HG03432 (cell line): ENCODE data around the gene INVS.
"Not testable (repeated sequence)": the region's sequence is repeated elsewhere in the genome, so short reads cannot be mapped to it uniquely, and the experiment has no call there.

Experiments
- ATAC-seq: cut with Tn5 transposase; IDR thresholded peaks from one replicate; pipeline ENCODE4 v1.9.1; 2021; ENCODE audit warnings: mild to moderate bottlenecking, moderate library complexity; ENCODE audit not compliant: unreplicated experiment

INVS gene, protein sequence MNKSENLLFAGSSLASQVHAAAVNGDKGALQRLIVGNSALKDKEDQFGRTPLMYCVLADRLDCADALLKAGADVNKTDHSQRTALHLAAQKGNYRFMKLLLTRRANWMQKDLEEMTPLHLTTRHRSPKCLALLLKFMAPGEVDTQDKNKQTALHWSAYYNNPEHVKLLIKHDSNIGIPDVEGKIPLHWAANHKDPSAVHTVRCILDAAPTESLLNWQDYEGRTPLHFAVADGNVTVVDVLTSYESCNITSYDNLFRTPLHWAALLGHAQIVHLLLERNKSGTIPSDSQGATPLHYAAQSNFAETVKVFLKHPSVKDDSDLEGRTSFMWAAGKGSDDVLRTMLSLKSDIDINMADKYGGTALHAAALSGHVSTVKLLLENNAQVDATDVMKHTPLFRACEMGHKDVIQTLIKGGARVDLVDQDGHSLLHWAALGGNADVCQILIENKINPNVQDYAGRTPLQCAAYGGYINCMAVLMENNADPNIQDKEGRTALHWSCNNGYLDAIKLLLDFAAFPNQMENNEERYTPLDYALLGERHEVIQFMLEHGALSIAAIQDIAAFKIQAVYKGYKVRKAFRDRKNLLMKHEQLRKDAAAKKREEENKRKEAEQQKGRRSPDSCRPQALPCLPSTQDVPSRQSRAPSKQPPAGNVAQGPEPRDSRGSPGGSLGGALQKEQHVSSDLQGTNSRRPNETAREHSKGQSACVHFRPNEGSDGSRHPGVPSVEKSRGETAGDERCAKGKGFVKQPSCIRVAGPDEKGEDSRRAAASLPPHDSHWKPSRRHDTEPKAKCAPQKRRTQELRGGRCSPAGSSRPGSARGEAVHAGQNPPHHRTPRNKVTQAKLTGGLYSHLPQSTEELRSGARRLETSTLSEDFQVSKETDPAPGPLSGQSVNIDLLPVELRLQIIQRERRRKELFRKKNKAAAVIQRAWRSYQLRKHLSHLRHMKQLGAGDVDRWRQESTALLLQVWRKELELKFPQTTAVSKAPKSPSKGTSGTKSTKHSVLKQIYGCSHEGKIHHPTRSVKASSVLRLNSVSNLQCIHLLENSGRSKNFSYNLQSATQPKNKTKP

DNA sequence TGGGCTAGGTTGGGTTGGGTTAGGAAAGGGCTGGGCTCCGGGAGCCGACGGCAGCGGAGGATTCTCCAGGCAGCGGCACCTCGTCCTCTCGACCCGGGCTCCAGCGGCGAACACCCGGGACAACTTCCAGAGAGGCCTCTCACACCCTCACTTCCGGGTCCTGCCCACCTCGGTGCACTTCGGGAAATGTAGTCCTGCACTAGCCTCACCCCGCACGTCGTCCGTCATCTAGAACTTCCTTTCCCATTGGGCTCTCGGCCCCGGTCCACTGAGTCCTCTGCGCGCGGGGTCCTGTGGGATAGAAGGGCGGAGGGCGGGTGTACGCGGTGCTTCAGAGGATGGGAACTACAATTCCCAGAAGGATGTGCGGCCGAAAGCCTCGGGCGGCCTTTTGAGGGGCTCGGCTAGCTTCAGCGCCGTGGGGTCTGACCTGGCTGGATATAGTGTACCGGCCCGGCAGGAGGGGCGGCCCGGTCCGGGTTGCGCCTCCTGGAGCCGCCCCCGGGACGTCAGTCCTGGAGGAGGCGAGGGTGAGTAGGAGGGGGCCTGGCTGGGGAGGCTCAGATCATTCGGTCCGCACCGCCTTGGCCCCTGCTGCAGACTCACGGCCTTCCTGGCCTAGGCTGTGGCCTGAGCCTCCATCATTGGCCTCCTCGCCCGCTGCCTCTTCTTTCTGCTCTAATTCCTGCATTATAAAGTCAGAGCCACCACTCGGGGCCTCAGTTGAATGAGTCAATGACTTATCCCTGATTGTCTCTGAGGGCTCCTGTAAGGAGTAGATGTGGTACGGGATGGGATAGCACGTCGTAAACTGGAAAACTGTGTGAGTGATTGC lies at the start of gene INVS, which contains the start of gene ERP44:
INVS (plus strand) TSS at position 357 of the 835 bp plus-strand sequence. CDS start 5,279 bp downstream, outside the sequence.
ERP44 (minus strand) TSS at position 114 of the 835 bp plus-strand sequence. CDS start 160 bp downstream, outside the sequence.
- ATAC-seq = peak; percentile 96

DNA sequence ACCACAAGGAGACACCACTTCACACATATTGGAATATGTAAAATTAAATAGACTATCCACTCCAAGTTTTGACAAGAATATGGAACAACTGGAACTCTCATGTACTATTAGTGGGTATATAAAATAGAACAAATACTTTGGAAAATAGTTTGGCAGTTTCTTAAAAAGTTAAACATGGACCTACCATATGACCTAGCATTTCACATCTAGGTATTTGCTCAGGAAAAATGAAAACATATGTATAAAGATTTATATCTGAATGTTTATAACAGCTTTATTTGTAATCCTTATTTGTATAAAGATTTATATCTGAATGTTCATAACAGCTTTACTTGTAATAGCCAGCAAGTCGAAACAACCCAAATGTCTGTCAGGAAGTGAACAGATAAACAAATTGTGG lies 49.5 kb upstream of the INVS start:
- ATAC-seq = no peak

DNA sequence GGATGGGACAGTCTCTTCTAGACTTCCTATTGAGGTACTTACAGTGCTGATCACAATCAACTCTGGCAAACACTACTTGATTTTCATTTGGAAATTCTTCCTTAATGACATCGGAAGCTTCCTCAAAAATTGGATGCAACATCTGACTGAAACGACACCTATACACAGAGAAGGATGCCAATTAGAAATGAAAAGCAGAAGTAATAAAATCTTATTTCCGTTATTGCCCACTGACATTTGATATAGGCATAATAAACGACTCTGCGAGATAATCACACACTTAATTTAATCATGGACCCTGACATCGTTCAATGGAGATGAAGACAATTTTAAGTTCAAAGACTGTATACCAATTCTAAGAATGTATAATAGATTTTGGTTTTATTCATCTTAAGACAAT lies 46.7 kb upstream of the INVS start:
- ATAC-seq = no peak

- ATAC-seq = no peak
Measured at GRCh38 chr9:100056561-100056960, 42.5 kb upstream of the INVS start.

- ATAC-seq = no peak
Measured at GRCh38 chr9:100057624-100058023, 41.4 kb upstream of the INVS start.

GRCh38 chr9:100058699-100059579 lies 40.1 kb upstream of the INVS start:
- ATAC-seq = peak; percentile 85

DNA sequence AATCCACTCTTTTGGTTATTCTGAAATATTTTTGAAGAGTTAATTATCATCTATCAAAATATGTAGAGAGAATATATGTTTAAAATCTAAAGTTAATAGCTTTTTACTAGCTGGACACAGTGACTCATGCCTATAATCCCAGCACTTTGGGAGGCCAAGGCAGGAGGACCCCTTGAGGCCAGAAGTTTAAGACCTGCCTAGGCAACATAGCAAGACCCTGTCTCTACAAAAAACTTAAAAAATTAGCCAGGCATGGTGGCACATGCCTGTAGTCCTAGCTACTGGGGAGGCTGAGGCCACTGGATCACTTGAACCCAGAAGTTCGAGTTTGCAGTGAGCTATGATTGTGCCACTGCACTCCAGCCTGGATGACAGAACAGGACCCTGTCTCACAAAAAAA lies 36.4 kb upstream of the INVS start:
- not testable (repeated sequence) for ATAC-seq

GRCh38 chr9:100063185-100063584 lies 35.9 kb upstream of the INVS start:
- no peak for ATAC-seq

GRCh38 chr9:100064872-100065581 lies 34.0 kb upstream of the INVS start:
- ATAC-seq = no peak

- peak; percentile 90 for ATAC-seq
Measured at GRCh38 chr9:100066539-100066938, 32.5 kb upstream of the INVS start.

- not testable (repeated sequence) for ATAC-seq
Measured at GRCh38 chr9:100067990-100068389, 31.1 kb upstream of the INVS start.

- ATAC-seq = not testable (repeated sequence)
Measured at GRCh38 chr9:100069068-100069467, 30.0 kb upstream of the INVS start.

- no peak for ATAC-seq
Measured at GRCh38 chr9:100070104-100071041, 28.7 kb upstream of the INVS start.

DNA sequence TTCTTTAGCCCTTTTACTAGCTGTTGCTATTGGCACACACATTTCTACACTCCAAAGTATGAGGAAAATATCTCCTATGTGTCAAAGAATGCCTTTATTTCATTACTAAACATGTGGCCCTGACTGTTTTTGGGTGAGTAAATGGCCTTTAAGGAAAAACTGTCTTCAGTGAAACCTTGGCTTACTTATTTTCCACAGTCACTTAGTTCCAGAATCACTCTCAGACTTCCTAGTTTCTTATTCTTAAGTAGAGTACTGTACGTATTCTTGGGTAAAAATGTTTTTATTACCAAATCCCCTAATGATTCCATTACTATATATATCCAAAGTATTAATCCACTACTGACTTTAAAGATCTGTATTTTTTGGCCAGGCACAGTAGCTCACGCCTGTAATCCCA lies 27.8 kb upstream of the INVS start:
- ATAC-seq = no peak

GRCh38 chr9:100072805-100073204 lies 26.2 kb upstream of the INVS start:
- no peak for ATAC-seq

DNA sequence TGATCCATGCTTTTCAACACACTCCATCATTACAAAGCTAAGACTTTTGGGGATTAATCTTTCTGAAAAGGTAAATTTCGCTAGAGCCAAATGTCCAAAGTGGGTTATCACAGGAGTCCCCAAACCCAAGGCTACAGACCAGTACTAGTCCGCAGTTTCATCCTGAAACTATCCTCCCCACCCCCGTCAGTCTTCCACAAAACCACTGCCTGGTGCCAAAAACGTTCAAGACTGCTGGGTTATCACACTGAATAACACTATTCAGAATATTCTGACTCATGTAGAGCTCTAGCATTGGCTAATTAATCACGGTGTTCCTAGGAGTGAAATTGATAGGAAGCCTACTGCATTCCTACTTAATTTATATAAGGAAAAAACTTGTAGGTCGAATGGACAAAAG lies 24.9 kb upstream of the INVS start:
- ATAC-seq = no peak

- no peak for ATAC-seq
Measured at GRCh38 chr9:100074989-100075388, 24.1 kb upstream of the INVS start.

GRCh38 chr9:100076256-100076655 lies 22.8 kb upstream of the INVS start:
- ATAC-seq = not testable (repeated sequence)
